Stomach (tissue), 9 donors: ENCODE measurements around the gene RCBTB1. TPM values are rescaled to one million over a fixed set of nuclear protein-coding genes. Genes with fewer than 3 reads are reported as not detected.

Experiments
- DNase-seq, 2 donors: peaks; one replicate each; pipeline versions ENCODE4 v3.0.0 to v3.0.0-alpha.2; 2013 to 2019
- H3K27ac ChIP-seq, 5 donors: fragments of 200-600 bp in 4 of 5; sonication (generic) in 4 of 5; one replicate each; pipeline ENCODE4 v1.5.1; 2013 to 2019; ENCODE audit warnings: mild to moderate bottlenecking in 1 of 5, moderate library complexity in 1 of 5
- H3K27me3 ChIP-seq, 3 donors: fragments of 200-600 bp; sonication (generic); one replicate each; pipeline ENCODE4 v1.5.1; 2017 to 2019; ENCODE audit warnings: mixed run types in 1 of 3
- H3K36me3 ChIP-seq, 4 donors: fragments of 200-600 bp; sonication (generic); 1 replicate in 3 of 4; 2 replicates in 1 of 4; pipeline ENCODE4 v1.5.1; 2016 to 2019
- H3K4me1 ChIP-seq, 4 donors: fragments of 200-600 bp; sonication (generic); one replicate each; pipeline ENCODE4 v1.5.1; 2016 to 2019
- H3K4me3 ChIP-seq, 4 donors: fragments of 200-600 bp; sonication (generic) in 3 of 4; one replicate each; pipeline ENCODE4 v1.5.1; 2016 to 2019; ENCODE audit warnings: mild to moderate bottlenecking in 1 of 4
- H3K9me3 ChIP-seq, 4 donors: fragments of 200-600 bp; sonication (generic); one replicate each; pipeline ENCODE4 v1.5.1; 2016 to 2019
- CTCF ChIP-seq, 7 experiments: fragments of 450-650 bp in 4 of 7; fragments of 200-600 bp in 3 of 7; sonication (generic) in 3 of 7; IDR thresholded peaks; one replicate each; pipeline ENCODE4 v1.5.1; 2016 to 2019; ENCODE audit warnings: antibody characterized with exemption in 7 of 7, control low read depth in 2 of 7, mild to moderate bottlenecking in 1 of 7
- EP300 ChIP-seq: sonication (generic); formaldehyde crosslinking; IDR thresholded peaks from one replicate; pipeline ENCODE4 v1.6.1; 2017; ENCODE audit warnings: antibody characterized with exemption
- POLR2A ChIP-seq, 4 donors: fragments of 450-650 bp; IDR thresholded peaks; one replicate each; pipeline ENCODE4 v1.6.1; 2016; ENCODE audit warnings: antibody characterized with exemption in 4 of 4, control low read depth in 2 of 4, mild to moderate bottlenecking in 1 of 4, moderate library complexity in 1 of 4
- POLR2AphosphoS5 ChIP-seq, 3 donors: sonication (generic); formaldehyde crosslinking; IDR thresholded peaks; one replicate each; pipeline ENCODE4 v1.6.1; 2016; ENCODE audit warnings: antibody characterized with exemption in 3 of 3
- WGBS, 5 donors: extraction: QIAGEN DNeasy Blood & Tissue Kit in 3 of 5; methylation state at CpG; one replicate each; pipeline versions ENCODE4 v1.1.5 to v1.1.7; 2013 to 2018; 5-methylcytosine and 5-hydroxymethylcytosine counted together
- intact Hi-C: fragments of 100-400 bp; cut with DNase I; formaldehyde crosslinking; loops from one replicate; pipeline ENCODE4 v1.15.1; 2023; ENCODE audit warnings: low total_unique reads
- polyA plus RNA-seq, 3 donors: library from polyadenylated mRNA; stranded (reverse); fragments of 200-250 nt; gene quantifications; one replicate each; pipeline ENCODE4 v1.2.3, GENCODE V29; 2013
- total RNA-seq, 5 donors: library from RNA; depleted of rRNA; stranded (reverse); fragments of >200 nt; gene quantifications; one replicate each; pipeline versions ENCODE4 v1.1.0 to v1.2.3, GENCODE V29; 2014 to 2016
- donor health status: healthy with polysubstance abuse.
- donor health status: Bipolar disorder and iron deficiency.
- donor health status: healthy.

RCBTB1 gene
- total and polyA plus RNA-seq, 8 donors, result 1.2 to 48.2 (median 9.7) TPM

DNA sequence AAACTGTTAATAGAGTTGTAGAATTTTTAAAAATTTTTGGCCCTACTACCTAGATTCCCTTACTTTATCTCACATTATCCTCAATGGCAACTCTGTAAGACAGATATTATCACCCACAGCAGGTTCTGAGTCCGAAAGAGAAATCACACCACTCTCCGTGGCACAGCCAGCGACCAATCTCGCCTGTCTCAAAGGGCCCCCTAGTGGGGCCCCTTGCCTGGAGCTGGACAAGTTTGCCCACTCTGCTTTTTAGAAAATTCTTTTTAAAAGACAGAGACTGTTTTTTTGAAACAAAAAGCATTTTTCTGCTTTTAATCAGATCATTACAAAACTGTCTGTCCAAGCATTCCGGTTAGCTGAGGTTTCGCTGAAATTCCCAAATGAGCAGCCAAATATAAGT is 67.9 kb downstream of the RCBTB1 start:
- no peak overlapping the region for H3K27ac ChIP-seq
- H3K4me1 ChIP-seq, result no peaks in the 10 kb centered on the region
- H3K36me3 ChIP-seq, result peaks cover 13 to 98% (median 80%) of the 10 kb centered on the region in 4 donors
- DNase-seq, result no peak
- whole genome bisulfite sequencing, 5 donors, result 78 to 90% (median 87%) methylated on average over 6 of the region's 6 CpGs
- no peak overlapping the region for H3K4me3 ChIP-seq
- H3K27me3 ChIP-seq, result no peaks in the 10 kb centered on the region
- TF ChIP-seq CTCF (IDR thresholded peaks at IDR 0.05), result peak in 1 of 7 experiments; percentile 9
- no peak for TF ChIP-seq EP300
- H3K9me3 ChIP-seq, result no peaks in the 10 kb centered on the region
- intact Hi-C loops, result no loop called here

DNA sequence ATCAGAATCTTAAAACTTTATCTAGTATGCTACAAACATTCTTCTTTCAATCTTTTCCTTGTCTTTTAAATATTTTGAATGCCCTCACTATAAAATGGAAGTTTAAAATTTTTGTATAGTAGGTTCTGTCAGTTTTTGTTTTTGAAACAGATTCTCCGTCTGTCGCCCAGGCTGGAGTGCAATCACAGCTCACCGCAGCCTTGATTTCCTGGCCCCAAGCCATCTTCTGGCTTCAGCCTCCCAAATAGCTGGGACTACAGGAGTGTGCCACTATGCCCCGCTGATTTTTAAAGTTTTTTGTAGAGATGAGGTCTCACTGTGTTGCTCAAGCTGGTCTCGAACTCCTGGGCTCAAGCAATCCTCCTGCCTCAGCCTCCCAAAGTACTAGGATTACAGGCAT is 68.9 kb downstream of the RCBTB1 start:
- Histone ChIP-seq H3K27ac (no peak overlapping the region), H3K4me1 (no peaks in the 10 kb centered on the region), H3K27me3 (no peaks in the 10 kb centered on the region), H3K4me3 (no peak overlapping the region), H3K9me3 (no peaks in the 10 kb centered on the region), H3K36me3 (peaks cover 13 to 91% (median 74%) of the 10 kb centered on the region in 4 donors)
- intact Hi-C loops, result no loop called here
- 87 to 96% (median 93%) methylated on average over 5 of the region's 5 CpGs for WGBS, 5 donors
- TF ChIP-seq POLR2A (IDR thresholded peaks at IDR 0.05) (no peak), EP300 (no peak), CTCF (IDR thresholded peaks at IDR 0.05) (no peak), POLR2AphosphoS5 (IDR thresholded peaks at IDR 0.05) (no peak)
- DNase-seq, result no peak

GRCh38 chr13:49512578-49512977 is 72.8 kb downstream of the RCBTB1 start:
- Histone ChIP-seq H3K4me1 (no peaks in the 10 kb centered on the region), H3K27me3 (no peaks in the 10 kb centered on the region), H3K27ac (no peak overlapping the region), H3K36me3 (peaks cover 13 to 80% (median 66%) of the 10 kb centered on the region in 4 donors), H3K4me3 (no peak overlapping the region), H3K9me3 (no peaks in the 10 kb centered on the region)
- 72 to 93% (median 90%) methylated on average over 2 of the region's 2 CpGs for WGBS, 5 donors
- DNase-seq, result no peak
- TF ChIP-seq CTCF (IDR thresholded peaks at IDR 0.05) (no peak), POLR2AphosphoS5 (IDR thresholded peaks at IDR 0.05) (no peak), POLR2A (IDR thresholded peaks at IDR 0.05) (no peak), EP300 (no peak)
- intact Hi-C loops, result no loop called here

GRCh38 chr13:49503951-49504350 is 81.4 kb downstream of the RCBTB1 start:
- TF ChIP-seq POLR2AphosphoS5 (IDR thresholded peaks at IDR 0.05) (no peak), EP300 (no peak), POLR2A (IDR thresholded peaks at IDR 0.05) (no peak), CTCF (IDR thresholded peaks at IDR 0.05) (no peak)
- peaks cover 0 to 31% (median 18%) of the 10 kb centered on the region in 4 donors for H3K4me1 ChIP-seq
- WGBS, 5 donors, result 86 to 96% (median 93%) methylated on average over 3 of the region's 3 CpGs
- no peak overlapping the region for H3K4me3 ChIP-seq
- H3K27ac ChIP-seq, result no peak overlapping the region
- peaks cover 0 to 24% (median 11%) of the 10 kb centered on the region in 4 donors for H3K36me3 ChIP-seq
- H3K9me3 ChIP-seq, result no peaks in the 10 kb centered on the region
- no peaks in the 10 kb centered on the region for H3K27me3 ChIP-seq
- intact Hi-C loops, result no loop called here
- DNase-seq, result no peak
